Measurements from ENCODE around the gene STRBP.

The STRBP gene

DNA sequence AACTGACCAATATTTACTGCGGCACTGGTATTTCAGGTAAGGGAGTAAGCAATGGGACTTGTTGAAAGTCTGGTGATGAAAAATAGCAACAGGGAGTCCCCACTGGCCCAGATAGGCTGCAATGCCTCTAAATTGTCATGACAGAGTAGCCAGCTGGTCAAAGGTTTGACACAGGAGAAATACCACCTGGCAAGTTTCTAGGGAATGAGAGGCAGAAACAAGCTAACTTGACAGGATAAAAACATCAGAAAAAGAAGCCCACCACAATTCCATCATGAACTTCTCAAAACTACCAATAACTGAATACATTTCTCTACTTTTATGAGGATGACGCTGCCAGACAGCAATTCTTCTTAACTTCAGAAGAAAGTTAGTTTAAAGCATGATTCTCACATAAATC, 99.8 kb downstream of the STRBP start:
- Histone ChIP-seq H3K36me3 (ENCODE audit: insufficient read depth, low read length) (peaks cover 16% of the 10 kb centered on the region), H3K27ac (ENCODE audit: low read depth, low read length) (no peak overlapping the region), H3K9me3 (ENCODE audit: insufficient read depth, low read depth, low read length) (no peaks in the 10 kb centered on the region), H3K27me3 (ENCODE audit: insufficient read depth, low read length) (no peaks in the 10 kb centered on the region), H3K4me1 (ENCODE audit: insufficient read depth, low read length) (peaks cover 31% of the 10 kb centered on the region), H3K4me3 (ENCODE audit: low read length) (no peak overlapping the region), H3K9ac (ENCODE audit: low read depth, low read length) (no peak overlapping the region)
- 92% methylated on average over 2 of the region's 2 CpGs for WGBS

DNA sequence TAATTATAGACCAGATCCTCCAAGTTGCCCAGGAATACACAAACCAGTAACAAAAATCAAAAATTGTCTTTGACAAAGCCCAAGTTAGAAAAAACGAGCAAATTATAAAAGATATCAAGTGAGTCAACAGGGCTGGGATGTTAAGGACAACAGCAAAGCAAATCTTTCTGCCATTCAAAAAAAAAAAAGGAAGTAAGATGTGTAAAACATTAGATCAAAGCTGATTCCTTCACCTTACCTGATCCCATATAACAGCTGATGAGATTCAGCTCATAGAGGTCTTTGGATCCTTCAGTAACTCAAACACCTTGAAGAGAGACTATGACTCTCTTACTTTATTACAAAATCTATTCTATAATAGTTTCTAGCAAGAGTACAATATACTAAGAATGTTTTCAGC, 100.9 kb downstream of the STRBP start:
- Histone ChIP-seq H3K4me3 (ENCODE audit: low read length) (no peak overlapping the region), H3K27ac (ENCODE audit: low read depth, low read length) (no peak overlapping the region), H3K27me3 (ENCODE audit: insufficient read depth, low read length) (no peaks in the 10 kb centered on the region), H3K36me3 (ENCODE audit: insufficient read depth, low read length) (peaks cover 6% of the 10 kb centered on the region; the same call in 1 of the 2 replicates), H3K4me1 (ENCODE audit: insufficient read depth, low read length) (peaks cover 24% of the 10 kb centered on the region), H3K9me3 (ENCODE audit: insufficient read depth, low read depth, low read length) (no peaks in the 10 kb centered on the region), H3K9ac (ENCODE audit: low read depth, low read length) (no peak overlapping the region)
- WGBS: 100% methylated on average over 1 of the region's 1 CpG

DNA sequence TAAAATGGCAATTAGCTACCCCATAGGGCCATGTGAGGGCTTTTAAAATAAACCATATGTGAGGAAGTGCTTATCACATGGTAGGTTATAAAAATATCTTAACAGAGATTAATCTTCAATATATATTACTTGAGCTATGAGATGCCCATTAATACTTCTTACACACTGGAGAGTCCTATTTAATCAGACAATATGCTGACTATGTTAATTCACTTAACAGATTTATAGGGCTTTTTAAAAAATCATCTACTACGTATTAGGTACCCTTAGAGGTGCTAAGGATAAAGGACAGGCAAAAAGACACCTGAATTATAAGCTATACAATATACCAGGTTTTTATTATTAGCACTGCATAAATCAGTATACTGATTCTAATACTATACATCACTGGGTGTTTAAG, 102.6 kb downstream of the STRBP start:
- Histone ChIP-seq H3K27me3 (ENCODE audit: insufficient read depth, low read length) (no peaks in the 10 kb centered on the region), H3K9me3 (ENCODE audit: insufficient read depth, low read depth, low read length) (no peaks in the 10 kb centered on the region), H3K4me1 (ENCODE audit: insufficient read depth, low read length) (peaks cover 18% of the 10 kb centered on the region), H3K4me3 (ENCODE audit: low read length) (no peak overlapping the region), H3K27ac (ENCODE audit: low read depth, low read length) (no peak overlapping the region), H3K36me3 (ENCODE audit: insufficient read depth, low read length) (no peaks in the 10 kb centered on the region), H3K9ac (ENCODE audit: low read depth, low read length) (no peak overlapping the region)
- no CpG with 5 or more reads among the region's 1 CpG for WGBS

DNA sequence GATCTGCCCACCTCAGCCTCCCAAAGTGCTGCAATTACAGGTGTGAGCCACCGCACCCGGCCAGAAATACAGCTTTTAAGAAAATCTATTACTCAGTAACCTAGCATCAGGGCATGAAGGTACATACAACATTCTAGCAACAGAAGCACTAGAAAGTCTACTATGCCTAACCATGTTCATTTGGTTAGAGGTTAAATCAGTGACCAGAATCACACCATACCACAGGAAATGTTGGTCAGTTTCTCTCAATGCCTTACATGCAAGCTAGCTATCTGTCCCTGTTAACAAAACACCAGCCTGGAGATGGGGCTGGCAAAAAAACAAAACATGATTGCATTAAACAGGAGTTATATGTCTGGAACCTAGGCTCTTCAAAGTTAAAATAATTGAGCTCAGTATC, 104.1 kb downstream of the STRBP start:
- Histone ChIP-seq H3K36me3 (ENCODE audit: insufficient read depth, low read length) (no peaks in the 10 kb centered on the region), H3K27me3 (ENCODE audit: insufficient read depth, low read length) (no peaks in the 10 kb centered on the region), H3K9me3 (ENCODE audit: insufficient read depth, low read depth, low read length) (no peaks in the 10 kb centered on the region), H3K9ac (ENCODE audit: low read depth, low read length) (no peak overlapping the region), H3K4me1 (ENCODE audit: insufficient read depth, low read length) (peaks cover 8% of the 10 kb centered on the region; the same call in 1 of the 2 replicates), H3K4me3 (ENCODE audit: low read length) (no peak overlapping the region), H3K27ac (ENCODE audit: low read depth, low read length) (no peak overlapping the region)
- WGBS: 93% methylated on average over 2 of the region's 2 CpGs

GRCh38 chr9:123162791-123163345, 105.5 kb downstream of the STRBP start:
- H3K27ac ChIP-seq (ENCODE audit: low read depth, low read length): no peak overlapping the region
- no CpG with 5 or more reads among the region's 2 CpGs for WGBS

DNA sequence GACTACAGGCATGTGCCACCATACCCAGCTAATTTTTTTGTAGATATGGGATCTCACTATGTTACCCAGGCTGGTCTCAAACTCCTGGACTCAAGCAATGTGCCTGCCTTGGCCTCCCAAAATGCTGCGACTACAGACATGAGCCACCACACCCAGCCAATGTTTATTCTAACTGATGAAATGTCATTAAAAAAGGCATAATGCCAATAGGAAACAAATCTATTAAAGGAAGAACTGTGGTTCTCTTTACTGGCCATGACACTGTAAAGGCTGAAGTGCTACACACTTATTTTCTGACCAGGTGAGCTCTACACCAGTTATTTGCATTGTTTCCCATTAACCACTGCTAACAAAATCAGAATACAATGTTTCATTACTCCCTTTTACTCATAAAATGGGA, 106.0 kb downstream of the STRBP start:
- no peak overlapping the region for H3K9ac ChIP-seq (ENCODE audit: low read depth, low read length)
- 100% methylated on average over 1 of the region's 1 CpG for WGBS

More at GRCh38 chr9:123162791-123163345, 105.5 kb downstream of the STRBP start:
- H3K9me3 ChIP-seq (ENCODE audit: insufficient read depth, low read depth, low read length): no peaks in the 10 kb centered on the region
- H3K36me3 ChIP-seq (ENCODE audit: insufficient read depth, low read length): peaks cover 6% of the 10 kb centered on the region
- H3K27me3 ChIP-seq (ENCODE audit: insufficient read depth, low read length): no peaks in the 10 kb centered on the region
- no peak overlapping the region for H3K9ac ChIP-seq (ENCODE audit: low read depth, low read length)
- H3K4me3 ChIP-seq (ENCODE audit: low read length): no peak overlapping the region
- peaks cover 2% of the 10 kb centered on the region; the same call in 1 of the 2 replicates for H3K4me1 ChIP-seq (ENCODE audit: insufficient read depth, low read length)

GRCh38 chr9:123157221-123157620, 111.2 kb downstream of the STRBP start:
- H3K9me3 ChIP-seq (ENCODE audit: insufficient read depth, low read depth, low read length): no peaks in the 10 kb centered on the region
- H3K27ac ChIP-seq (ENCODE audit: low read depth, low read length): no peak overlapping the region
- no peaks in the 10 kb centered on the region for H3K27me3 ChIP-seq (ENCODE audit: insufficient read depth, low read length)
- H3K4me3 ChIP-seq (ENCODE audit: low read length): no peak overlapping the region
- H3K4me1 ChIP-seq (ENCODE audit: insufficient read depth, low read length): no peaks in the 10 kb centered on the region
- 93% methylated on average over 2 of the region's 3 CpGs for WGBS
- no peak overlapping the region for H3K9ac ChIP-seq (ENCODE audit: low read depth, low read length)
- H3K36me3 ChIP-seq (ENCODE audit: insufficient read depth, low read length): peaks cover 50% of the 10 kb centered on the region

More for the DNA sequence above, 106.0 kb downstream of the STRBP start:
- H3K4me3 ChIP-seq (ENCODE audit: low read length): no peak overlapping the region
- H3K27ac ChIP-seq (ENCODE audit: low read depth, low read length): no peak overlapping the region
- no peaks in the 10 kb centered on the region for H3K9me3 ChIP-seq (ENCODE audit: insufficient read depth, low read depth, low read length)
- no peaks in the 10 kb centered on the region for H3K27me3 ChIP-seq (ENCODE audit: insufficient read depth, low read length)
- H3K4me1 ChIP-seq (ENCODE audit: insufficient read depth, low read length): peaks cover 2% of the 10 kb centered on the region; the same call in 1 of the 2 replicates
- peaks cover 11% of the 10 kb centered on the region for H3K36me3 ChIP-seq (ENCODE audit: insufficient read depth, low read length)

- H3K4me3 ChIP-seq (ENCODE audit: low read length): no peak overlapping the region
- H3K27me3 ChIP-seq (ENCODE audit: insufficient read depth, low read length): no peaks in the 10 kb centered on the region
- no peak overlapping the region for H3K27ac ChIP-seq (ENCODE audit: low read depth, low read length)
- 93% methylated on average over 5 of the region's 5 CpGs for WGBS
- no peak overlapping the region for H3K9ac ChIP-seq (ENCODE audit: low read depth, low read length)
- H3K36me3 ChIP-seq (ENCODE audit: insufficient read depth, low read length): peaks cover 67% of the 10 kb centered on the region
- H3K4me1 ChIP-seq (ENCODE audit: insufficient read depth, low read length): no peaks in the 10 kb centered on the region
- H3K9me3 ChIP-seq (ENCODE audit: insufficient read depth, low read depth, low read length): no peaks in the 10 kb centered on the region; the same call in 1 of the 2 replicates
Measured at GRCh38 chr9:123150708-123151503, 117.5 kb downstream of the STRBP start.

DNA sequence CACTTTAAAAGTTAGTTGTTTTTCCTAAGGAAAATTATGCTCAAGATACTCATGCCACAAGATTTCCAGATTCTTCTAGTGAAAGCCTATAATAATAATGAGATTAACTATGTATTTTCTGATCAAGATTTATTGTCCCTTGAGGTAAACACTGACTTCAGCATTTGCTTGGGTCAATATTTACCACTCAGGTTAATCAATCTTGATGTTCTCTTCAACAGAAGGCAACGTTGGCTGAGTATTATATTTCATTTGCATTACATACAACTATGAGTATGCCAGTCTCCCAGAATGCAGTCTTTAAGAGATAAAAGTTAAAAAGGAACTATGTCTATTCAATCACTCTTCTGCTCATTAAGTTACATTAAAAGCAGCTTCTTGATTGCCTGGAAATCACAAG, 119.3 kb downstream of the STRBP start:
- Histone ChIP-seq H3K4me1 (ENCODE audit: insufficient read depth, low read length) (no peaks in the 10 kb centered on the region), H3K36me3 (ENCODE audit: insufficient read depth, low read length) (peaks cover 61% of the 10 kb centered on the region), H3K27me3 (ENCODE audit: insufficient read depth, low read length) (no peaks in the 10 kb centered on the region), H3K9me3 (ENCODE audit: insufficient read depth, low read depth, low read length) (no peaks in the 10 kb centered on the region; the same call in 1 of the 2 replicates), H3K4me3 (ENCODE audit: low read length) (no peak overlapping the region), H3K27ac (ENCODE audit: low read depth, low read length) (no peak overlapping the region), H3K9ac (ENCODE audit: low read depth, low read length) (no peak overlapping the region)
- WGBS: 100% methylated on average over 1 of the region's 1 CpG

DNA sequence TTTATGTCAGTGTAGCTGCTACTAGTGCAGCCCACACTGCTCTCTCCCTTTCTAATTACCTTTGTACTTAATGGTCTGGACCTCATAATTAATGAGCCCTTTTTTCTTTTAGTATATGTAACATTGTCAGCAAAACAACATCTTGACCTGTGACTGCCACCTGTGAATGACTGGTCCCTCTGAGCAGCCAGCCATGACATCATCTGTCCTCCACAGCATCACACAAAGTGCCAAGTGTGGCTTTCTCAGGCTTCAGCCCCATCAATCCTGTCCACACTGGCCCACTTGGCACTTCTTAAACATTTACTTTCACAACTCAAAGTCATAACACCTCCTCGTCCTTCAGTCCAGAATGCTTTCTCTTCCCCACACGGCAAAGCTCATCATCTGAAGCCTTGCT, 130.2 kb downstream of the STRBP start:
- Histone ChIP-seq H3K36me3 (ENCODE audit: insufficient read depth, low read length) (peaks cover 38% of the 10 kb centered on the region), H3K9me3 (ENCODE audit: insufficient read depth, low read depth, low read length) (no peaks in the 10 kb centered on the region), H3K9ac (ENCODE audit: low read depth, low read length) (no peak overlapping the region), H3K27ac (ENCODE audit: low read depth, low read length) (no peak overlapping the region), H3K4me1 (ENCODE audit: insufficient read depth, low read length) (no peaks in the 10 kb centered on the region), H3K27me3 (ENCODE audit: insufficient read depth, low read length) (no peaks in the 10 kb centered on the region), H3K4me3 (ENCODE audit: low read length) (no peak overlapping the region)
- 81% methylated on average over 2 of the region's 2 CpGs for WGBS

DNA sequence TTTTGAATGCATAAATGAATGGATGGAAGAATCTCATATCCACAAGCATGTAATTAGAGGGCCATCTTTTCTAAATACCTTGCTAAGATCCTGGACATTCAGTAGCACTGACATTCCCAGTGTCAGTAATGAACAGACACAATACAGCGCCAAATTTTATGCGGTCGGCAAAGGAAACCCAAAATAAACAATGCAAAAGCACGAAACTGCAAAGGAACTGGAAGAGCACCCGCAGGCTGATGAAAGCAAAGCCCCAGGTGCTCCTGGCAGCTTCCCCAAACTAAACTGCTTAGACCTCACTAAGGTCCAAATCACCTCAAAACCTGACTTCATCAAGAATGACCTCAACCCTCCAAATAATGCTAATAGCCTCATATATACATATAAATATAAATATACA, 133.0 kb downstream of the STRBP start:
- no peaks in the 10 kb centered on the region for H3K27me3 ChIP-seq (ENCODE audit: insufficient read depth, low read length)
- no peaks in the 10 kb centered on the region for H3K9me3 ChIP-seq (ENCODE audit: insufficient read depth, low read depth, low read length)
- H3K36me3 ChIP-seq (ENCODE audit: insufficient read depth, low read length): peaks cover 65% of the 10 kb centered on the region
- H3K4me1 ChIP-seq (ENCODE audit: insufficient read depth, low read length): no peaks in the 10 kb centered on the region
- 95% methylated on average over 5 of the region's 5 CpGs for WGBS
- no peak overlapping the region for H3K9ac ChIP-seq (ENCODE audit: low read depth, low read length)
- H3K4me3 ChIP-seq (ENCODE audit: low read length): no peak overlapping the region
- H3K27ac ChIP-seq (ENCODE audit: low read depth, low read length): no peak overlapping the region
